Measurements from ENCODE around the gene PIGS.
A peak's percentile ranks its signal among the peaks of the same experiment; 100 is the strongest.

PIGS gene

GRCh38 chr17:28579526-28579925 lies 8.2 kb upstream of the PIGS start:
- no peak for DNase-seq

GRCh38 chr17:28578246-28579195 lies 7.2 kb upstream of the PIGS start:
- DNase-seq = no peak

DNA sequence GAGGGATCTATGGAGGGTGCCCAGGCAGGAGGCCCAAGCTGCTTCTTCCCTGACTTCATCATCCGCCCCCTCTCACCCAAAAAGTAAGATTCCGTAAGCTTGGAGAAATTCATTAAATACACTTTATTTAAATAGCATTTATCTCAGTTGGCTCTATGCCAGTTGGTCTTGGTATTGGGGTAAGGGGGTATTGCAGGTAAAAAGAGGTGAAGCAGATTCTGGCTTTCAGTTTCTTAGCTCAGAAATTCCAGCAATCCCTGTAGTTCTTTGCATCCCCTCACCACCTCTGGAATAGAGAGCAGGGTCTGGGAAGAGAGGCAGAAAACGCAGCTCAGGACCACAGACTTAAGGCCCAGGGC lies 6.1 kb upstream of the PIGS start:
- DNase-seq = no peak

- DNase-seq = peak; percentile 54 to 98 (median 93)
Measured at GRCh38 chr17:28576758-28577465, 5.6 kb upstream of the PIGS start, which contains the start of gene ALDOC. Gene ALDOC, minus strand, starts transcription at chr17:28576895. Its CDS starts 1,363 bp downstream, at chr17:28575532.

DNA sequence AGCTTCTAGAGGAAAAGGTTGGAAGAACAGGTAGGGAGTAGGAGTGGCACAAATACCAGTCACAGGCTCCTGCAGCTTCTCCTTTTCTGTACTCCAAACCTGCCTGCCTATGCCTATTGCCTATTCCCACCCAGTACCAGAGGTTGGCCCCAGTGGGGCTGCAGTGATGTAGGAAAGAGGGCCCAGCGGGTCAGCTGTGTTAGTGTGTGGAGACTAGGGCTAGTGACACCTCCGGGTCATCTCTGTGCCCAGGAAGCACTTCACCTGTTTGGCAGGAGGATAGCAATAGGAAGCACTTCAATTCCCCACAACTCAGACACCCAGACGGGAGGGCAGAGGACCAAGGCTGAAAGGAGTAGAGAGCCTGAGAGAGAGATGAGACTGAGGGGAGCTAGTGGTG lies 4.7 kb upstream of the PIGS start:
- DNase-seq = peak in 5 of 56 donors; percentile 5 to 43 (median 7)

DNA sequence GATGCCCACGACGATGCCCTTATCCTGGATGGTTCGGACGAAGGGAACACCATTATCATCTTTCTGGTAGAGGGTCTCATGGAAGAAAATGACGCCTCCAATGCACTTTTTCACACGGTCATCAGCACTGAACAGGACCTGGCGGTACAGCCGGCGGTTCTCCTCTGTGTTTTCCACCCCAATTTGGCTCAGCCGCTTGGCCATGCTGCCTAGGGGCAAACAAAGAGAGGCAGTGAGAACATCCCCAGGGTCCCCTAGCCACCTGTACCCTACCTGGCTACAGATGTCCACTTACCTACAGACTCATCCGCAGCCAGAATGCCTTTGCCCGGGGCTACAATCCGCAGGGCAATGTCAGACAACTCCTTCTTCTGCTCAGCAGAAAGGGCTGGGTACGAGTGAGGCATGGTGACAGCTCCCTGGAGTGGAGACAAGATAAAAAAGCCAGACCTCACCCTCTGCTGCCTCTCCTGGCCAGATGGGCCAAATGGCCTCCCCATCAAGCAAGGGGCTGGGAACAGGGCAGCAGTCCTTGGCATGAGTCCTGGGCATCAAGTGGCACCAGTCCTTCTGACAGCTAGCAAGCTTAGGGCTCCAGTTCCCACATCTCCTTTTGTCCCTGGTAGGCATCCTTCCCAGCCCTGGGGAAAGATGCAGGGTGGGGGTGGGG lies 3.9 kb upstream of the PIGS start:
- DNase-seq = peak in 45 of 56 donors; percentile 11 to 77 (median 38)

- DNase-seq = peak in 3 of 56 donors; percentile 2 to 22 (median 7)
Measured at GRCh38 chr17:28574526-28574925, 3.2 kb upstream of the PIGS start.

DNA sequence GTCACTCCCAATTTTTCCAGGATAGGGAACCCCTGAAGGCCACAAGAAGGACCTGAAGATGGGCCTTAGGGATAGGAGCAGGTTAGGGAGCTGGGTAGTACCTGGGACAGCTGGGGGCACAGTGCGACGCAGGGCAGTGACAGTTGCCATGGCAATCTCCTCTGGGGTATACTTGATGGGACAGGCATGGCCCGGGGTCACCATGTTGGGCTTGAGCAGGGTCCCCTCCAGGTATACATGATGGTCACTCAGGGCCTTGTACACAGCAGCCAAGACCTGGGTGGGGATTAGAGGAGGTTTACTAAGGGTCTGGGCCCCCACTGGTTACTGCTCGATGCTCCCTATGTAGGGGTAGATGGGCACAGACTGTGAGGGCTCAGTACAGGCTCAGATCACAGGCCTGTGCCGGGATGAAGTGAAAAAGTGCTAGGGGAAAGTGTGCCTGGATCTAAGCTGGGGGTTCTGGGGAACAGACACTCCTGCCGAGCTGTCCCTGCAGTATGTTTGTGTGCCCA lies 2.7 kb upstream of the PIGS start:
- DNase-seq = no peak

- no peak for DNase-seq
Measured at GRCh38 chr17:28573521-28573920, 2.2 kb upstream of the PIGS start.

- no peak for DNase-seq
Measured at GRCh38 chr17:28573040-28573380, 1.7 kb upstream of the PIGS start.

GRCh38 chr17:28572259-28573039 lies 1.1 kb upstream of the PIGS start:
- DNase-seq = peak in 9 of 56 donors; percentile 5 to 49 (median 12)

DNA sequence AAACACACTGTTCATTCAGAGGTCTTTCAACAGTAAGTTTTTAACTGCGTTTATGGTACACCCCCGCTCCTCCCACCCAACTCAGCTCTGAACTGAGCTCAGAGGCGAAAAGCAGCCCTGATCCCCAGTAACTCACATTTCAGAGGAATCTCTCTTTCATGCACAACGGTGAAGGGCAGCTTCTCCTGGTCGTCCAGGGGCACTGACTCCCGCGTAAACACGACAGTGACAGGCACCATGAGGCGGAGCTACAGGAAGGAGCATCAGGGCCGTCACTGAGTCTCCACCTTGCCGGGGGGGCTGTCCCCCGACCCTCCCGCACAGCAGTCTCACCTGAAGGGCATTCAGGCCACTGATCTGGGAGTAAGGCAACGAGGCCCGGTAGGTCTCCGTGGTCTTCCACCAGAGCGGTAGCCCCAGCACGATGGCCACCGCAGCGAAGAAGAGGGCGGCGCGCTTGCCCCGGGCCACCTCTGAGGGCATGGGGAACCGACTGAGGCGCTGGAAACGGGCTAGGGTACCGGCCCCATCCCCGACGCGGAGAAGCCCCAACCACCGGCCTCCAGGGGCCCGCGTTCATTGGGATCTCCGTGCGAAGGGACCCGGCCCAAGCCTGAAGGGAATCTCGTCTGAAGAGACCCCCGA lies 486 bp downstream of the PIGS start:
- peak in 23 of 56 donors; percentile 13 to 55 (median 33) for DNase-seq

GRCh38 chr17:28569446-28569845 lies 1.9 kb downstream of the PIGS start:
- no peak for DNase-seq

DNA sequence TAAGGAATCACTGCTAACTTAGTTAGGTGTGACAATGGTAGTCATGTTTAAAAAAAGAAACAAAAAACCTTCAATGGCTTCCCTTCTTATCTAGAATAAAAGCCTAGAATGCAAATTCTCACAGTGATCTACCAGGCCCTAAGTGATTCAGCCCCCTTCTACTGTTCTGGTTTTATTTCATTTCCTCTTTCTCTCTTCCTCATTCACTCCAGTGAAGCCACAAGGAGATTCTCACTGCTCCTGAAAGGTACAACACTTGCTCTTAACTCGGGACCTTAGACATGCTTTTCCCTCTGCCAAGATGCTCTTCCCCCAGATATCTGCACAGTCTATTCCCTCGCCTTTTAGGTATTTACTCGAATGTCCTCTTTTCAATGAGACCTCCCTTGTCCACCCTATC lies 3.7 kb downstream of the PIGS start:
- DNase-seq = no peak

DNA sequence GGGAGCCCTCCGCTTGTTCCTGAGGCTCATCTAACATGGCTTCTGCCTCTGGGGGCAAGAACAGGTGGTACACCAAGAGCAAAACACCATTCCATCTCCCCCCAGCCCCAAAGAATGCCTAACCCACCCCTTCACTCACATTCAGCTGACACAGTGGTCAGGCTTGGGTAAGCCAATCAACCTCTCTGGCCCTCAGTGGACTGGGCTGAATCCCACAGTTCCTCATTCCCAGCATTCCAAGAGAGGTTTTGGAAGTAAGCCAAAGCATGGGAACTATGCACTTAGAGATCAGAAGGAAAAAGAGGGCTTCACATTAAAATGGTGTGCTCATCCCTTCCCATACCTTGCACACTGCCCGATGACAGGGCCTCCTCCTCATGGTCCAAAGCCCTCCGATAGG lies 7.8 kb downstream of the PIGS start:
- no peak for DNase-seq

DNA sequence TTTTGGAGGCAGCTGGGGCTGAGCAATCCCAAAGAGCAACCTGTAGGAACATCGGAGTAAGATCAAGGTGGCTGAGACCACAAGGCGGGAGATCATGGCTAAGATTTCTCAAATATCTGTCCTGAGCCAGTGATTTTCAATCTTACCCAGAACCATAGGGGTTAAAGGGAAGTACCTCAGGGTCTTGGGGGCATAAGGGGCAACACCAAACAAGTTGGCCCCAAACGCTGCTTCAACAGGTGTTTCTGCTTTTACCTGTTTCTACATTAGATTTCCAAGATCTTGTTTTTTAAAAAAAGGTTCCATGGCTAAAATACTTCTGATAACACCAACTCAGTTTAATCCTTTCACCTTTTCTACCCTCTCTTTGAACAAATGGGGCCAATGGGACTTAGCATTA lies 16.3 kb downstream of the PIGS start:
- no peak for DNase-seq

- no peak for DNase-seq
Measured at GRCh38 chr17:28554565-28554964, 16.8 kb downstream of the PIGS start.

DNA sequence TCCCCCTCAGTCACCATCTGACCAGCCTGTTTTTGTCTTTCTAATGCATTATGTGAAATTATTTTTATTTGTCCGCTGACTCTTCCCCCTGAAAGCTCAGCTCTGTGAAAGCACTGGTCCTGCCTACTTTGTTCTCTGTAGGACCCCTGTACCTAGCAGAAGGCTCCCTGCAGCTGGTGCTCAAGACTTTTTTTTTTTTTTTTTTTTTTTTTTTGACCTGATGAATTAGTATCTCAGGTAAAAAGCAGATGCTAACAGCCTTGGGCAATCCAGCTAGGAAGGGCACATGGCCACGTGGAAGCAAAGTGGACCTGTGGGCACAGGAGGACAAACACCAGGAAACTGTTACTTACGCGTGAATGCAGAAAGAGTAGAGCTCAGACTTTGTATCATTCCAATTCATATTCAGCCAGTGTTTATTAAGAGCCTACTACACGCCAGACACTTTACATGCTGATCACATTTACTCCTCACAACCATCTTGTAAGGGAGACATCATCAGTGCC lies 18.3 kb downstream of the PIGS start:
- no peak for DNase-seq

DNA sequence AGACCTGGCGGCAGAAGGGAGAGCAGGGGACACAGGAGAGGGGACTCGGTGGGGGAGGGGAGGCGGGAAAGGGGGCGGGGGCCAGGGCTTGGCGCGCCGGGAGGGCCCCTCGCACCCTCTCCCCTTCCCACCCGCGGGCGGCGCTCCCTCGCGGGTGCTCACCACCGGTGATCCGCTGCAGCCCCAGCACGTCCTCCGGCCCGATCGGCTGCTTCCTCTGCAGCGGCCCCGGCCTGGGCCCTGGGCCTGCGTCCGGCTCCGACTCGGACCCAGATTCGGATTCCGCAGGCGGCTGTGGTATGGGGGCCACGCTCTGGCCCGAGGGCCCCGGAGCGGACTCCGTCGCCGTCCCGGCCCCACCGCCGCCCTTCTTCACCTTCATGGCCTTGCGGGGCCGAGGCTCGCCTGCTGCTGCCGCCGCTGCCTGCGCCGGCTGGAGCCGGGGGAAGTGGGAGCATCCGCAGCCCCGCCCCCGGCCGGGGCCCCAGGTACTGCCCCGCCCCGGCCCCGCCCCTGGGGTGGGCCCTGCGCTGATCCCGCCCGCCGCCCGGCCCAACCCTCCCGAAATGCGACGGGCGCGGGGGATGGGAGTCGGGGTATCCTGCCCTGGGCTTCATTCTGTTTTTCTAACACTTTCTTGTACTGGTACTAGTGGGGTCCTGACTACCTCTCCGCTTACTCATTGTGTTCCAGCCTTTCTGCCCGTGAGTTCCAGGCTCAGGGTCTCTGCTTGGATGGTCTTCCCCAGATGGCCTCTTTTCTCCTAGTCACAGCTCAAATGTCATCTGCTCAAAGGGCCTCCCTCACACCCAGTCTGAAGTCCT lies 18.9 kb downstream of the PIGS start, which contains the start of gene UNC119:
UNC119 (minus strand) TSS at position 449 of the 824 bp plus-strand sequence; CDS start at position 382, 67 bp downstream.
- DNase-seq = peak in 46 of 56 donors; percentile 11 to 78 (median 43)

Data from nucleus accumbens (tissue), 56 donors.